Panc1 (cell line): ENCODE measurements around the gene PRCD.

ENCODE experiments used
- POLR2AphosphoS5 ChIP-seq: IDR thresholded peaks from 2 replicates; pipeline ENCODE4 v1.6.1; 2012; ENCODE audit warnings: mild to moderate bottlenecking, low read depth, low read length, moderate library complexity
- SIN3A ChIP-seq: IDR thresholded peaks from 2 replicates; pipeline ENCODE4 v1.6.1; 2012; ENCODE audit warnings: low read depth, mild to moderate bottlenecking, low read length, moderate library complexity, borderline replicate concordance; ENCODE audit not compliant: insufficient read depth
- TF ChIP-seq, protein P1 (sequence below): fragments of 450-650 bp; IDR thresholded peaks from 2 replicates; pipeline ENCODE4 v1.5.1; 2017; ENCODE audit warnings: mild to moderate bottlenecking
- TF ChIP-seq, protein P2 (sequence below), 2 experiments: IDR thresholded peaks; 2 replicates each; pipeline ENCODE4 v1.6.1; 2011 to 2012; ENCODE audit warnings: low read depth in 2 of 2, control low read depth in 1 of 2, low read length in 1 of 2, mild to moderate bottlenecking in 1 of 2, moderate library complexity in 1 of 2; ENCODE audit not compliant: insufficient read depth in 1 of 2

DNA sequence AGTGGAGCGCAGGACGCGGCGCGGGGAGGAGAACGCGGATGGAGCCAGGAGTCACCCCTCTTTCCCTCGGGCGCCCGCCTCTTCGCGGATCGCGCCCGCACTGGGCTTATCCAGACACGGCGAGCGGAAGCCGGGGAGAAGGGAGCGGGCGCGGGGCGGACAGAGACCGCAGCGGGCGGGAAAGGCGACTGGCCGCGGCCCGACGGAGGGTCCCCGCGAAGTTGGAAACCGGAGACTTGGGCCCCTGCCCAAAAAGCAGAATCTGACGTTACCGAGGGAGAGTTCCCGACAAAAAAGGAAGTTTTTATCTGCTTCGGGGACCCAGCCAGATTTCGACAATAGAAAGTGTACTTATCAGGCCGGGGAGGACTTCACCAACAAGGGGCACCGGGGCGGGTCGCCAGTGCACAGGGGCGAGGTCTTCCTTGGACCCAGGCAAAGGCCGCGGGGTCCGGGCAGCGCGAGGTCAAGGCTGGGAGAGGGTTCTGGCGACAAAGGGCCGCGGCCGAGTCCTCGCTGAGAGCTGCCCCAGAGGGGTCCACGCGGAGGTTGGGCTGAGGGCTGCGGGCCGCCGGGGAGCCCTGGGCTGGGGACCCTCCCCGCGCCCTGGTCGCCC lies 45.3 kb downstream of the PRCD start:
- TF ChIP-seq, protein P1, sequence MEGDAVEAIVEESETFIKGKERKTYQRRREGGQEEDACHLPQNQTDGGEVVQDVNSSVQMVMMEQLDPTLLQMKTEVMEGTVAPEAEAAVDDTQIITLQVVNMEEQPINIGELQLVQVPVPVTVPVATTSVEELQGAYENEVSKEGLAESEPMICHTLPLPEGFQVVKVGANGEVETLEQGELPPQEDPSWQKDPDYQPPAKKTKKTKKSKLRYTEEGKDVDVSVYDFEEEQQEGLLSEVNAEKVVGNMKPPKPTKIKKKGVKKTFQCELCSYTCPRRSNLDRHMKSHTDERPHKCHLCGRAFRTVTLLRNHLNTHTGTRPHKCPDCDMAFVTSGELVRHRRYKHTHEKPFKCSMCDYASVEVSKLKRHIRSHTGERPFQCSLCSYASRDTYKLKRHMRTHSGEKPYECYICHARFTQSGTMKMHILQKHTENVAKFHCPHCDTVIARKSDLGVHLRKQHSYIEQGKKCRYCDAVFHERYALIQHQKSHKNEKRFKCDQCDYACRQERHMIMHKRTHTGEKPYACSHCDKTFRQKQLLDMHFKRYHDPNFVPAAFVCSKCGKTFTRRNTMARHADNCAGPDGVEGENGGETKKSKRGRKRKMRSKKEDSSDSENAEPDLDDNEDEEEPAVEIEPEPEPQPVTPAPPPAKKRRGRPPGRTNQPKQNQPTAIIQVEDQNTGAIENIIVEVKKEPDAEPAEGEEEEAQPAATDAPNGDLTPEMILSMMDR, result no peak
- TF ChIP-seq, protein P2, sequence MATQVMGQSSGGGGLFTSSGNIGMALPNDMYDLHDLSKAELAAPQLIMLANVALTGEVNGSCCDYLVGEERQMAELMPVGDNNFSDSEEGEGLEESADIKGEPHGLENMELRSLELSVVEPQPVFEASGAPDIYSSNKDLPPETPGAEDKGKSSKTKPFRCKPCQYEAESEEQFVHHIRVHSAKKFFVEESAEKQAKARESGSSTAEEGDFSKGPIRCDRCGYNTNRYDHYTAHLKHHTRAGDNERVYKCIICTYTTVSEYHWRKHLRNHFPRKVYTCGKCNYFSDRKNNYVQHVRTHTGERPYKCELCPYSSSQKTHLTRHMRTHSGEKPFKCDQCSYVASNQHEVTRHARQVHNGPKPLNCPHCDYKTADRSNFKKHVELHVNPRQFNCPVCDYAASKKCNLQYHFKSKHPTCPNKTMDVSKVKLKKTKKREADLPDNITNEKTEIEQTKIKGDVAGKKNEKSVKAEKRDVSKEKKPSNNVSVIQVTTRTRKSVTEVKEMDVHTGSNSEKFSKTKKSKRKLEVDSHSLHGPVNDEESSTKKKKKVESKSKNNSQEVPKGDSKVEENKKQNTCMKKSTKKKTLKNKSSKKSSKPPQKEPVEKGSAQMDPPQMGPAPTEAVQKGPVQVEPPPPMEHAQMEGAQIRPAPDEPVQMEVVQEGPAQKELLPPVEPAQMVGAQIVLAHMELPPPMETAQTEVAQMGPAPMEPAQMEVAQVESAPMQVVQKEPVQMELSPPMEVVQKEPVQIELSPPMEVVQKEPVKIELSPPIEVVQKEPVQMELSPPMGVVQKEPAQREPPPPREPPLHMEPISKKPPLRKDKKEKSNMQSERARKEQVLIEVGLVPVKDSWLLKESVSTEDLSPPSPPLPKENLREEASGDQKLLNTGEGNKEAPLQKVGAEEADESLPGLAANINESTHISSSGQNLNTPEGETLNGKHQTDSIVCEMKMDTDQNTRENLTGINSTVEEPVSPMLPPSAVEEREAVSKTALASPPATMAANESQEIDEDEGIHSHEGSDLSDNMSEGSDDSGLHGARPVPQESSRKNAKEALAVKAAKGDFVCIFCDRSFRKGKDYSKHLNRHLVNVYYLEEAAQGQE (IDR thresholded peaks at IDR 0.05; ENCODE audit: insufficient read depth in 1 of 2, low read depth in 2 of 2, low read length in 1 of 2), result no peak
- TF ChIP-seq SIN3A, result no peak
- no peak for TF ChIP-seq POLR2AphosphoS5
